Measurements from ENCODE around the gene TRPV4.
A peak's percentile ranks its signal among the peaks of the same experiment; 100 is the strongest.

TRPV4 gene

DNA sequence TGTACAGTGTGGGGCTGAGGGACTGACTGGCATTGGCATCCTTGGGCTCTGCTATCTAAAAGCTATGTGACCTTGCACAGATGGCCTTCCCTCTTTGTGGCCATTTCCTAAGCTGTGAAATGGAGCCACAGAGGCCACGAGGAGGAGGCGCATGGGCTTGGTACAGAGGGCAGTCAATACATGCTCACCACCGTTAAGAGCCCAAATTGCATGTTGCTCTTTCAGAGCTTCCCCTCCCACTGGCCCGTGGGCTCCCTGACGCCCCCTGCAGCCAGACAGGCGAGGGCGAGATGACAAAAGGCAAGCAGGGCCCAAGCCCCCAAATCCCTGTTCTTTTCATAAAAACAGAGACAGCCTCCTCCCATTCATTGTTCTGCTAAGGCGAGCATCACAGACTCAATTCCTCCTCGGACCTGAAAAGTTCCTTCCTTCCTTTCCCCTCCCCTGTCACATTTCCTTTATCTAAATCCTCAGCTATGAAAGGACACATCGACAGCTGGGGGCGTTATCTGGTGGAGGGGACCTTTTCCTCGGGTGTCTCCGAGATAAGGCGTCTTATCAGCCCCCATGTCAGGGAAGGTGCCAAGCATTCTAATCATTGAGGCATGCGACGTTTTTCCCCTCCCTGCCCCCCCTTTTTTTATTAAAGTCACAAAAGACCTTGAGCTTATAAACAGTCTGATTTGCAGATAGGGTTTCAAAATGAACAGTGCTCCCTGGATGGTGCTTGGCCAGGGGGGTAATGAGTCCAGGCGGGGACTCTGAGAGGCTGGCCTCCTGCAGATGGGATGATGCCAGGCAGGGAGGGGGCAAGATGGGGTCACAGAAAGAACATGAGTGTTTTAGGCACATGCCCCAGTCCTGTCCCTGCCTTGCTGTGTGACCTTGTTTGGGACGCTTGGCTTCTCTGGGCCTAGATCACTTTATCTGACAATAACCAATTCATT lies 93.2 kb downstream of the TRPV4 start:
- DNase-seq (ENCODE audit: low read depth) = no peak

DNA sequence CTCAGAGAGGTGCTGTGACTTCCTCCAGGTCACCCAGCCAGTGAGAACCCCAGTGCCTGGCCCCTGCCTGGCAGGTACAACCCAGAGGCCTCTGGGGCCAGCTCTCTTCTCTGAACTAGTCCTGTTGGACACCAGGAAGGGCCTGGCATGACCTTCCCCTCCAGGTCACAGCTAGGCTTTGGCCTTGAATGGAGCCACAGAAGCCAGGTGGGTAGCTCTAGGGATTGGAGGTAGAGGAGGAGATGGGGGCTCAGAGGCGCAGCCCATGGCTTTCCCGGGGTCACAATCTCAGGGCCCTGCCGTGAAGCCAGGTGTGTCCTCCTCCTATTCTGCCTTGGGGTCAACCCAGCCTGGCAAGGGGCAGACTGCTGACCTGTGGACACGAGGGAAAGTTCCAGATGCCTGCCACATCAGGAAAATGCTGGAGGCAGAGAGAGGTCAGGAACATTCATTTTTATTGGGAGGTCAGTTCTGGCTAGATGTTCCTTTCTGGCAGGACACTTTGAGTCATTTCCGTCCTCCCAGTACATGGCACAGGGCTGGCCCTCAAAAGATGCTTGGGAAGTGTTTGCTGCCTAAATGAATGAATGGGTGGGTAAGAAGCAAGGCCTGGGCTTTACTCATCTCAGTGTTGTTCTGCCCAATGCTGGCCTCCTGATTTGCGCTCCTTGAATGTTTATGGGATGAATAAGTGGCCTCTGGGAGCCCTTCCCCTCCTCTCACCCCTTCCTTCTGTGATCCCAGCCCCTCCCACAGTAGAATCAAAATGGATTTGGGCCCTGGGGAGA lies 94.1 kb downstream of the TRPV4 start:
- DNase-seq (ENCODE audit: low read depth) = no peak

DNA sequence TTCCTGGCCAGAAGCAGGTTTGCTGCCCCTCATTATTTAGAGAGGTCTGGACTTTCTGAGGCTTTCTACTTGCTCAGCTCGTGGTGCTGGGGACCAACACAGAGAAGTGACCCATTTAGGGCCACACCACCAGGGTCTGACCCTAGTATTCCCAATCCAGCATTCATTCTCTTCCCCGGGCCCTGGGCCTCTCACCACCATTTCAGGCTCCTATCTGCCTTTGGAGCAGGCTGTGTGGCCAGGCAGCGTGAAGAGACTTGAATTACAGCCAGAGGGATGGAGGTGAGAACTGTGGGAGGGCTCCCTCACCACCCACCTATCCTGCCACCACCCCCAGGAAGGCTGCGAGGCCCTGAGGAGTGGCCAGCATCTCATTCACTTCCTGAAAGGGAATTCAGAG lies 95.0 kb downstream of the TRPV4 start:
- DNase-seq (ENCODE audit: low read depth) = no peak

DNA sequence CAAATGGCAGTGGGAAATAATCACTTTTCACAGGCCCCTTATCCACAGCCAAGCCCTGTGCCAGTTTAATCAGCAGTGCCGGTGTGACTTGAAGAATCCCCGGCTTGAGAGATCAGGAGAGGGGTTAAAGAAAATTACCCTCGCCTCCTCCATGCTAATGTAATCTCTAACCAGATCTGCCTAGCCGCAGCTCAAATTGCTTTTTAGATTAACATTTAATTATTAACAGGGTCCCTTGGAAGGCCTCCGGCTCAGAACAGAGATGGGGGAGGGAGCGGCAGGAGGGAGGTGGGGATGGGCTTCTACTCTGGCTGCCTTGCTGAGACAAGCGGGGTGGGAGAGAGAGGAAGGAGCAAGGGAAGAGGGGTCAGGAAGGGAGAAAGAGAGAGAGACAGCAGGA lies 95.6 kb downstream of the TRPV4 start:
- no peak for DNase-seq (ENCODE audit: low read depth)

DNA sequence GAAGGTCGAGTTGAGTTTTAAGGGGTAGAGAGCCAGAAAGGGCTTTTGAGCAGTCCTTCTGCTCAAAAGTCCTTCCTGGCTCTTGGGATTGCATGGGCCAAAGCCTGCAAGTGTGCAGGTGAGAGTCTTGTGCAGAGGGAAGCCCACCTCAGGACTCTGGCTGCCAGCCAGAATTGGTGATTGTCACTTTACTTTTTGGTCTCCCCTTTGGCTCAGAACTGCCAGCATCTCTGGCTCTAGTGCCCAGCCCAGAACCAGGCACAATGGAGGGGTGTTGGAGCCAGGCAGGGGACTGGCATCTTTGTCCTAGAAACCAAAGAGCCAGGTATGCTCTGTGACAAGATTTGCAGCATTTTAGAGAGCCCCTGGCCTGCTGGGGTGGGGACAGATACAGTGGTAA lies 96.1 kb downstream of the TRPV4 start:
- no peak for DNase-seq (ENCODE audit: low read depth)

DNA sequence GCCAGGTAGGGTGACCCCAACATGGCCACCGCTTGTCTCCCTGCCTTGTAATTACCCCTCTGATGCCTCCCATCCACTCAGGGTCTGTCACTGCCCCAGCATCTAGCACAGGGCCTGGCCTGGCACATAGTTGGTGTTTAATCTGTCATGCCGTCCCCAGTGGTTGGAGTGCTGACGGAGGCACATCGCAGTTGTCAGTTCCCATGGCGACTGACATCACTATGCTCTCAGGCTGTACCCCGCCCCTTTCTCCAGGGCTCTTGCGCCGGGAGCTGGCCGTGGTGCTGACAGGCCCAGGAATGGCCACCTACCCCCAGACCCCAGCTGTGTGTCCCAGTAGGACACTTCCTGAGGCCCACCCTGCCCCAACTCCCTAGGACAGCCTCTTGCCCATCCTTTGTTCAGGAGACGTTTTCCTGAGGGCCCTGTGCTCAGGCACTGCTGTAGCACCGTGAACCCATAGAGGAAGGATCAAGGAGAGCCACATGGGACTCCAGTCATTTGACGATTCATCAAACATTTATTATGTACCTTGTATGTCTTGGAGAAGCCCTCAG lies 96.6 kb downstream of the TRPV4 start:
- peak; percentile 53 for DNase-seq (ENCODE audit: low read depth)

DNA sequence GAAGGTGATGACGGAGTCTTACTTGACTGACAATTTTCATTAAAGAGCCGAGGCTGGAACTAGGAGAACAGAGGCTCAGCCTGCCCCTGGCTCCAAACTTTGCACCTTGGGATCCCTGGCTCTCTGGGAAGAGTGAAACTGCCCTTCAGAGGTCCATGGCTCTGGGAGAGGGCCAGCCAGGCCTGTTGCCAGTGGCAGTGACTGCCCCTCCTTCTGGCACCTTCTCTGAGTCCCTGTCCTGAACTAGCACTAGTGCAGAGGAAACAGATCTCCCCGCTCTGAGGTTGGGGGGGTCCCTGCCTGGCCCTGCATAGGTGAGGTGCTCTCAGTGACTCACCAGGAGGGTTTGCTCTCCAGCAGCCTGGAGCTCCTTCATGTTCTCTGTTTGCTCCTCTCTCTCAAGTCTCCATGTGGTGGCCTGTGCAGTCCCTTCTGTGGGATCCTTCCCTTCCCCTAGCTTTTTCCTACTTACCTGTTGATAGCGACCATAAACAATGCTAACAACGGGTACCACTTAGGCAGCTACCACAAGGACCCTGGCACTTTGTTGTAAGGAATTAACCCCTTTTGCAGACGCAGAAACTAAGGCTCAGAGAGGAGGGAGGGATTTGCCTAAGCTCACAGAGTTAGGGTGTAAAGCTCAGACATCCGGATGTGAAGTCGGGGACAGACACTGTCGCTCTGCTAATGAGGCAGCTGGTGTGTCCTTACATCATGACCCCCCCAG lies 97.2 kb downstream of the TRPV4 start:
- no peak for DNase-seq (ENCODE audit: low read depth)

DNA sequence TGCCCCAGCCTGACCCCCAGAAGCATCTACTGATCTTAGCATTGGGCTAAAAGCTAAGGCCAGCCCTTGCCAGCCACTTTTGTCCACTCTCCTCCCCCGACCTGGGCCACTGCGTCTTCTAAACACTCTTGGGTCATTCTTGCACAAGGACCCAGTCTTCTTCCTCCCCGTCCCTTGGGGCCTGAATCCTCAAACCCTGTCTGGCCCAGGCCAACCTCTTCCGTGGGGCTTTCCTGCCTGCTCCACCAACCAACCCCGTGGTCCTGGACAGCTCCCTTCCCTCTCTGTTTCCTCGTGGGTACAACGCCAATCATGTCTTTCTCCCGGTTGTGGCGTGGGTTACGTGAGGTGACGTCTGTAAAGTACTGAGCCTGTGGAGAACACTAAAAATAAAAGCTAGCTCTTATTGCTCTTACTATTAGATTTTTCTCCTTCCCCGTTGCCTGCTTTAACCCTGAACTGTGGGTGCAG lies 98.1 kb downstream of the TRPV4 start:
- DNase-seq (ENCODE audit: low read depth) = no peak

DNA sequence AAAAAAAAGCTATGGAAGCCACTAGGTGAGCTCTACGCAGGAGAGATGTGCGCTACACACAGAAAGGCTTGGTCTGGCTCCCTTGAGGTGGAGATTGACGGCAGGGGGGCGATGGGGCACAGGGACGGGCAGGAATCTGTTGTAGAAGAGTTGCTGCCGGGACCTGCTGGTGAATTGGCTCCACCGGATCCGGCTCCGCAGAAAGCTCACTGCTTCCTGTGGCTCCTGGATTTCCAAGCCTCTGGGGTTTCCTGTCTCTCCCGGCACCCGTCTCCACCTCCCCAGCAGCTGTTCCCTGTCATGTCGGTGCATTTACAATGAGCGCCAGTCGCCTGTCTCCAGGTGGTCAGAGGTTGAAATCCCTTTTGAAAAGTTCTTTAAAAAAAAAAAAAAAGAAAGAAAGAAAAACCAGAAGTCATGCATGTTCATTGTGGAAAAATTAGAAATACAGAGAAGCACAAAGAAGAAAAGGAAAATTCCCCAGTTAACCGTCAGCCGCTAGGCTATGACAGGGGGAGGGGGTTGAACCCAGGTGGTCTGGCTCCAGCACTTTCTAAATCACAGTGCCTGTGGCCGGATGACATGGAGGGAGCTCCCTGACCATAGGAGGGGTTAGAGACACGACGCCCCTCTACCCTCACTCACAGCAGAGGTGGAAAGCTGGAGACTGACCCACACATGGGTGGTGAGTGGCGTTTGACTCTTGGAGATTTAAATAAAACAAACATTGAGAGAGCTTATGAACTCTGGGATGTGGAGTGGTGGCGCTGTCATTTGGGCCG lies 98.8 kb downstream of the TRPV4 start:
- no peak for DNase-seq (ENCODE audit: low read depth)
